Muscle of back (tissue), 11 donors: ENCODE data around the gene DGKI. TPM values are rescaled to one million over a fixed set of nuclear protein-coding genes. Genes with fewer than 3 reads are reported as not detected.

Experiments used
- DNase-seq, 3 donors: peaks; one replicate each; pipeline versions ENCODE4 v3.0.0 to v3.0.0-alpha.2; 2013
- polyA plus RNA-seq, 10 donors: library from polyadenylated mRNA; unstranded; fragments of 120-200 nt; gene quantifications; one replicate each; pipeline ENCODE4 v1.2.1, GENCODE V29; 2013; ENCODE audit not compliant: insufficient read length in 10 of 10

DGKI gene
- polyA plus RNA-seq, 10 donors = 0.44 to 1.5 (median 0.66) TPM

DNA sequence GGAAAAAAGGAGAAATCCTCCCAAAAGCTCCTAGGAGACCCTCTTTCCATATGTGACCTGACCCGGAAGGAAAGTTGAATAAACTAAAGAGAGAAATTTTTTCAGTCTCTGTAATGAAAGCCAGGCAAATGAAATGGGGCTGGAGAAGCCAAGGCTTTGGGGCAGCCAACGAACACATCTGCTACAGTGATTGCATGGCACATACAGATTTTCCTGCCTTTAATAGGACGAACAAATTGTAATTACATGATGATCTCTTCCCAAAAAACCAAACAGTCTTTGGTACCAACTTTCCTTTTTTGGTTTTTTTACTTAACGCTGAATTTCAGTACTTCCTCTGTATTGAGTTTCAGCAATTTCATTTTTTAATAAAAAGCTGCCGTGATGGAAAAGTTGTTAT, 479.8 kb downstream of the DGKI start:
- DNase-seq = peak in 1 of 3 donors; percentile 51

DNA sequence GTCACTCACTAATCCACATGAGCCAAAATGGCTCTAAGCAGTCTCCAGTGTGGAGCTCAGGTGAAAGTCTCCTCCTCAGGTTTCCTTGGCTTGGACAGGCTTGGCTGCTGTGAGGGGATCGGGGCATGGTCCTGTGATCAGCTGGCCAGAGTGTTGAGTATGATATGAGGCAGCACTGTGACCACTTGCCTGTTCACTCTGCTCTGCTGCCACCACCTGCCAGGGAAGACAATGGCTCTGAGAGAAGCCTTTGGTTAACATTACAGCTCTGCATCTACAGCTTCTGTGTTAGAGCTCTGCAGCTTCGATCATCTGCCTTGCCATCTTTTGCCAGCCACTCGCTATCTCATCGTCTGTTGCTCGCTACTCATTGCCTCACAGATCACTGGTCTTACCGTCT, 483.1 kb downstream of the DGKI start:
- no peak for DNase-seq

DNA sequence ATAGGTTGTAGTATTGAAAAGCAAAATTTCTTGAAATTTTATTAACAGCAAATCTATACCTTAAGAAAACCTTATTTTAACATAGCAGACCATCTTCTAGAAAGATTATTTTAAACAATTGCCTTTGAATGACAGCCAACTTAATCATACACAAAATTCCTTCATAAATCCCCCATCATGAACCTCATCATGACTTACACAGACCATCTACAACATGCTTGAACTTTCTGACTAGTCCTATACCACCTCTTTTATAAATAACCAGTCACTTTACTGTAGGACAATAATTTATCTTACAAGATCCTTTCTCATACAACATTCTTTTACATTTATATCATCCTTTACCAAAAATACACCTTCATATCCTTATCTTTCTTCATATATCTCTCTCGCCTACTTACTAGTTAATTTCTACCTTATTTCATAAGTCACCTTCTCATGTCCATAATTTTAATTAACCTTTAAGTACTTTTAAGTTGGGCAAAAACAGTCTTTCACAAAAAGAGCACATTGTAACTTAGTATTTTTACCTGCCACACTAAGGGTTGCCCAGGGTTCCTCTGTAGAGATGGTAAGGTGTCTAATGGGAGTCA, 486.6 kb downstream of the DGKI start:
- DNase-seq = no peak

DNA sequence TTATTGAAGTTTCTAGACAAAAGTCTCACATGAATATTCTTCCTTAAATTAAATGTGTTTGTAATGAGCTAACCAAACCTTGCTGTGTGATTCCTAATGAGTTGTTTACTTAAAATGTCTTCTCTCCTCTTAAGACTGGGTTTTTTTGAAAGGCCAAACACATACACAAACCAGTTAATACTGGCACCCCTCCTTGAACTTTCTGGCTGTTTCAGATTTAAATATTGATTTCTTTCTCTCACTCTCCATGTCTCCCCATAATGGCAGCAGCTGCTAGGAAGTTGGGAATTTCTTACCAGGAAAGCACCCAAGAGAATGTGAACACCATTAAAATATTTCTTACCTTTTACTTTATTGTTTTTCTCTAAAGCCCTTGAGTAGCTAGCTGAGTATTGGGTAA, 491.8 kb downstream of the DGKI start:
- no peak for DNase-seq

DNA sequence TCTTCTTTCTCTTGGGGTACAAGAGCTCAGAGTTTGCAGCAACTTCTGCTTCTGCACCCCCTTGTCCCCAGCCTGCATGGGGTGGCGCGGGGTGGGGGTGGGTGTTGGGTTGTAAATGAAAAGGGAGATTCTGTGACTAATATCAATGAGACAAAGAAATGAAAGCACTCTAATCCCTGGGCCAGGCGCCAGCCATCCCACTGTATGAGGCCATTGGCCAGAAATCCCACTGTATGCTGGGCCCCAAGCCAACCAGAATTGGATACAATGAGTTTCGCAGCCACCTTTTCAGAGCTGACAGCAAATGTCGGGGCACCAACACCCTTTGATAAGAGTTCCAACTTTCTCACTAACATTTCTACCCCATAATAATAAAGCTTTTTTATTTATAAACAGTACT, 492.4 kb downstream of the DGKI start:
- DNase-seq = peak in 2 of 3 donors; percentile 68 to 90

DNA sequence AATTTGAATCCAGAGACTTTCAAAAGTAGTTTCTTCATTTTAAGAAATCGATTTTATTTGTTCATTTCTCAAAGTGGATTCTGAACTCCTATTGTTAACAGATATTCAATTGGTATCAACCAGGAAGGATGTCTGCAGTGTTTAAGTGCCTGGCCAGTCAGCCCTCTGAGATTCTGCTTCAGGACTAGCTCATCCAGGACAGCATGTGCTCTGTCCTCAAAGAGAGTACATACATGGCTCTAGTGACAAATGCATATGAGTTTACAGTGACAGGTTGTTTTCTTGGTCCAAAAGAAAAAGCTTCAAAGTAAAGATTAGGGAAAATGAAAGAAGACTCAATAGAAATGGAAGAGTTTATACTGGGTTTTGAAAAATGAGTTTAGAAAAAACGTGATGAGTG, 494.8 kb downstream of the DGKI start:
- no peak for DNase-seq

DNA sequence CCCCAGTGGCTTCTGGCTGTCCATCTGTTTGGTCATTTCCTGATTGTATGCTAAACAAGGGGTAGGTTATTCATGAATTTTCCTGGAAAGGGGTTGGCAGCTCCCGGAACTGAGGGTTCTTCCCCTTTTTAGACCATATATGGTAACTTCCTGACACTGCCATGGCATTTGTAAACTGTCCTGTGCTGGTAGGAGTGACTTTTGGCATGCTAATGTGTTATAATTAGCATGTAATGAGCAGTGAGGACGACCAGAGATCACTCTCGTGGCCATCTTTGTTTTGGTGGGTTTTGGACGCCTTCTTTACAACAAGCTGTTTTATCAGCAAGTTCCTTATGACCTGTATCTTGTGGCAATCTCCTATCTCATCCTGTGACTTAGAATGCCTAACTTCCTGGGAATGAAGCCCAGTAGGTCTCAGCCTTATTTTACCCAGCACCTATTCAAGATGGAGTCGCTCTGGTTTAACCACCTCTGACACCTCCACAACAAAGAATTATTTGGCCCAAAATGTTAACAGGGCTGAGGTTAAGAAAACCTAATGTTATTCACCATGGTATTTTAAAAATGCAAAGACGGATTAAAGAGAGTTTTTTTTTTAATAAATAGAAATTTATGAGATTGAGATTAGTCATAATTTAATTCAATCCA, 500.9 kb downstream of the DGKI start:
- DNase-seq = no peak

DNA sequence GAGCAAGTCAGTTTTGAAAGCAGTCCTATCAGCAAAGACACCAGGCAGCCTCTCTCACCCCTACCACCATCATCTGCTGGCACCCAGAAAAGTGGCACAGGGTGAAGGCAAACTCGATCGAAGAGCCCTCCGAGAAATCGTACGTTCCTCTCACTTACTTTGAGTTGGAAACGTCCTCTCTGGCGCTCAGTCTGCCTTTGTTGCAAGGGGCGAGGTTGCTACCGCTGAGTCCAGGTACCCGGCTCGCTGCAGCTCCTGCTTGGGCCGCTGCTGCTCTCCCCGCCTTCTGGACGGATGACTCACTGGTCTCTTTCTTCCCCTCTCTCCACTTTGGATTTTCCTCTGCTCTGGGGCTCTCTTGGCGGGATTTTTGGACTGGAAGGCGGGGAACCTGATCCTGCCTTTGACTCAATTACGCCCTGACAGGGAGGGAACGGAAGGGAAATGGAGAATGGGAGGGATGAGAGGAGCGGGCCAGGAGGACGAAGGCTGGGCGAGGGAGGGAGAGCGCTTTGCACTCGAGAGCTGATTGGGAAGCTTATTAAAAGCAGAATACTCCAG, 503.4 kb downstream of the DGKI start, which contains the start of gene PTN:
PTN (minus strand) TSS at position 453 of the 561 bp plus-strand sequence. CDS start 88,760 bp downstream, outside the sequence.
- DNase-seq = peak; percentile 71 to 93 (median 83)

DNA sequence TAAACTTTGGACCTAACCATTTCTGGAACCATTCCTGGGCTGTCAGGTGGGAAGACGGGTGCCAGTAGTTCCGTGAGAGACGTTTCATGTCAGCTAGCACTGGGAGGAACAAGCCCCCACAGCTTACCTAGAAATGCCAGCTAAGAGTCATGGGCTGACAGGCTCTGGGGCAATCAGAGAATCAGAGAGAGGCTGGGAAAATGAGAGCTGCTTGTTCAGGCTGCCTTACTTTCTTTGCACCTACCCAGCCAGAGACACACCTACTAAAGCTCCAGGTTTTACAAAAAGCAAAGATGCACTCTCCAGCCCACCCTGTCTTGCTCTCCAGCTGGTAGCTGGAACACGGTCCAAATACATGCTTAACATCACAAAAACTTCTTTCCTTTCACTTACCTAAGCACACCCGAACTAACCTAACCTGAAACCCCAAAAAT, 503.9 kb downstream of the DGKI start:
- peak in 1 of 3 donors; percentile 63 for DNase-seq

DNA sequence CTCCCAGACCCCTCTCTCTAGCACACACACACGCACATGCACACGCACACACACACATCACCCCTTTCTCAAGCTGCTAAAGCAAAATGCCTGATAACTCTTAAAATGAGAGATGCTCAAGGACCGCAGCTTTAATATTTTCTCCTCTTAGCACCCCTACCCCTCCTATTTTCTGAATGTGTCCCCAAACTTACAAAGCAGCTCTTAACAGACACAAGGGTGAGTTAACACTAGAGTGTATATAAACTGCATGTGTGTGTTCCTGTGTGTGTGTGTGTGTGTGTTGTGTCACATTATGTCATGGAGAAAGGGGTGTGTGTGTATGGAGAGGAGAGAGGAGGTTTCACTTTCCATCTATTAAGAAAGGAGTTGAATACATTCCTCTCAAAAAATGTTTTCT, 504.5 kb downstream of the DGKI start:
- DNase-seq = peak; percentile 32 to 82 (median 38)

DNA sequence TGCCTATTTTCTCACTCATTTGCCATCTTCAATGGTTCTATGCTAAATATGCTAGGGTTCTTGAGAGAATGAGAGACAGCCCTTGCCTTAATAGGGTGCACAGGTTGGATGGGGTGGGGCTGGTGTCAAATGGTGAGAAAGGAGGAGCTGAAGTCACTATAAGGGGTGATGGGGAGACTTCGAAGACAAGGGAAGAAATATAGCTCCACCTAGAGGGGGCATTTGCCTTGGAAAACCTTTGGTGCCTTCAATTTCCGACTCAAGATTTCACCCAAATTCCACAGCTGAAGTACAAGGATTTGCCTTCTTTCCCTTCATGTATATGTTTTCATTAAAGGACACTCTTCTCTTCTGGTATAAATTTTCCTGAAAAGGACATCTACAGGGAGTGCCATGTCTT, 508.9 kb downstream of the DGKI start:
- DNase-seq = no peak

DNA sequence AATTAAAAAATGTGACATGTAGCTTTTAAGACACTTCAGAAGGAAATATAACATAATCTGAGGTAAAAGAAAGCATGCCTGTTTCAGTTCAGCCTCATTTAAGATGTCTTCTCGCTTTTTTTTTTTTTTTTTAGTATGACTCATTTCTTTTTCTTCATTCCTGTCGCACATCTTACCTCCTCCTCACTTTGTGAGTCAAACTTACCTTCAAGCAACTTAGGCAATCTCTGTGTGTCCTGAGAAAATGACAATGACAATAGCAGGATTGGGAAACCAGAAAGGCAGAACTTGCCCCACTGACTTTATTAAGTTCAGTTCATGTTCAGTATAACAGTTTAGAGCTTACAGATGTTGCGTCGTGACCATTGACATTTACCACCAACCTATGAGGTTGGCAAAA, 511.0 kb downstream of the DGKI start:
- no peak for DNase-seq

DNA sequence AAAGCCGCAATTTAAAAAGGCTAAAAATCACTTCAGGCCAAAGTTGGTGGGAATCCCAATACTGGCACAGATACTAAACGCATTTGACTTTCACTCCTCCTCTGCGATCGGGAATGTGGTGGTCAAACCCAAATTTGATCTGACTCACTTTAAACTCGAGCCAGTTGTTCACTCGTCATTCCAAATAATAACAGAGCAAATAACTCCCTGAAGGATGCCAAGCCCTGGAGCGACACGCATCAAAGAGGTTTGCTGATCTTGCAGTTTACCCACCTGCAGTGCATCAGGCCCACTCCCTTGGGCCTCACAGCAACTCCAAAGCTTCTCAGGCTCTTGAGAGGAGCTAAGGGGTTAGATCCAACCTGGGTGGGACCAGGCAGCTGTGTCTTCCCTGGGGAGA, 515.4 kb downstream of the DGKI start:
- peak in 1 of 3 donors; percentile 42 for DNase-seq

Other genes starting within 250 kb of the DGKI start
- 10 to 100 TPM; 25.5 to 38.7 (median 34.8) TPM for gene CREB3L2, start 155.1 kb upstream of the DGKI start, polyA plus RNA-seq
- under 1 TPM in 2 of 10 donors, not detected in 8; 0.14 to 0.22 TPM for gene AKR1D1, start 229.5 kb upstream of the DGKI start, polyA plus RNA-seq